C4-2B (cell line): Measurements from ENCODE around the gene P2RY2.

Experiments used
- CTCF ChIP-seq: fragments of 450-650 bp; conservative IDR thresholded peaks from 2 replicates; pipeline ENCODE4 v1.5.1; 2017; ENCODE audit warnings: mild to moderate bottlenecking
- ZFX ChIP-seq: fragments of 450-650 bp; IDR thresholded peaks from 2 replicates; pipeline ENCODE4 v1.6.1; 2017

GRCh38 chr11:73210916-73211667 is 7.0 kb upstream of the P2RY2 start:
- TF ChIP-seq CTCF: no peak
- TF ChIP-seq ZFX: no peak
